NT2/D1 (cell line): Measurements from ENCODE around the gene GPR183.

Experiments used
- DNase-seq: peaks from one replicate; pipeline ENCODE4 v3.0.0-alpha.2; 2011; ENCODE audit warnings: low read depth, low spot score
- H3K27me3 ChIP-seq: 2 replicates; pipeline ENCODE4 v1.6.0; 2011; ENCODE audit warnings: mild to moderate bottlenecking; ENCODE audit not compliant: insufficient read length, insufficient read depth
- H3K36me3 ChIP-seq: 2 replicates; pipeline ENCODE4 v1.6.1; 2011; ENCODE audit warnings: mild to moderate bottlenecking, low read length, mixed read lengths; ENCODE audit not compliant: insufficient read depth, insufficient read length
- H3K4me1 ChIP-seq: 2 replicates; pipeline ENCODE4 v1.5.1; 2011; ENCODE audit not compliant: insufficient read depth, insufficient read length
- H3K4me3 ChIP-seq: 2 replicates; pipeline ENCODE4 v1.5.1; 2011; ENCODE audit warnings: low read depth; ENCODE audit not compliant: insufficient read length
- H3K9ac ChIP-seq: 2 replicates; pipeline ENCODE4 v1.6.0; 2011; ENCODE audit warnings: low read depth; ENCODE audit not compliant: insufficient read length
- H3K9me3 ChIP-seq: 2 replicates; pipeline ENCODE4 v1.5.1; 2011; ENCODE audit warnings: mild to moderate bottlenecking, low read length; ENCODE audit not compliant: insufficient read depth
- SUZ12 ChIP-seq: IDR thresholded peaks from 2 replicates; pipeline ENCODE4 v1.6.1; 2011; ENCODE audit not compliant: insufficient read length, insufficient read depth; ENCODE audit errors: extremely low read depth
- YY1 ChIP-seq: IDR thresholded peaks from 2 replicates; pipeline ENCODE4 v1.6.1; 2011; ENCODE audit not compliant: insufficient read length, insufficient read depth
- ZNF274 ChIP-seq: IDR thresholded peaks from 2 replicates; pipeline ENCODE4 v1.6.1; 2011; ENCODE audit warnings: mild to moderate bottlenecking, low read depth, low read length

The GPR183 gene, protein sequence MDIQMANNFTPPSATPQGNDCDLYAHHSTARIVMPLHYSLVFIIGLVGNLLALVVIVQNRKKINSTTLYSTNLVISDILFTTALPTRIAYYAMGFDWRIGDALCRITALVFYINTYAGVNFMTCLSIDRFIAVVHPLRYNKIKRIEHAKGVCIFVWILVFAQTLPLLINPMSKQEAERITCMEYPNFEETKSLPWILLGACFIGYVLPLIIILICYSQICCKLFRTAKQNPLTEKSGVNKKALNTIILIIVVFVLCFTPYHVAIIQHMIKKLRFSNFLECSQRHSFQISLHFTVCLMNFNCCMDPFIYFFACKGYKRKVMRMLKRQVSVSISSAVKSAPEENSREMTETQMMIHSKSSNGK

DNA sequence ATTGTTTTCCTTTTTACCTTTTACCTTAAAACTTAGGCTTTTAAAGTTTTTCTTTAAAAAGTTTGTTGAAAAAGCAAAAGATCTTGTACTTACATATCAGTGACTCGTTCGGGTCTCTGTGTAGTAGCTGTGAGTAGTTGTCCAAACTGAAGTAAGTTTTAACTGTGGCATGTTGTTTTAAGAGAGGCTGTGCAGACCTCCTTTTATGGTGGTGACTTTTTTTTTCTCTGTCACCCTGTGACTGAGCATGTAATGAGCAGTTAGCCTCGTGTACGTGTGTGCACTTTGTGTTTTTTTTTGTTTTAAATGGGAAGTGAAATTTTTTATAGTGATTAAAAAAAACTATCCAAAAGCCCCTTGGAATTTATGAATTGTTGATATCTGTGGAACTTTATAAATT is at the start of gene GPR183:
Gene GPR183 (minus strand): TSS at position 153 of the 400 bp plus-strand sequence. CDS start 11,254 bp downstream, outside the sequence.
- Histone ChIP-seq H3K36me3 (no peaks in the 10 kb centered on the region), H3K27me3 (no peaks in the 10 kb centered on the region), H3K4me3 (no peak within 1 kb of the TSS), H3K4me1 (no peaks in the 10 kb centered on the region), H3K9ac (no peak within 1 kb of the TSS), H3K9me3 (no peaks in the 10 kb centered on the region)
- DNase-seq, result no peak
- TF ChIP-seq SUZ12, result no peak
- TF ChIP-seq YY1, result no peak
- TF ChIP-seq ZNF274, result no peak

DNA sequence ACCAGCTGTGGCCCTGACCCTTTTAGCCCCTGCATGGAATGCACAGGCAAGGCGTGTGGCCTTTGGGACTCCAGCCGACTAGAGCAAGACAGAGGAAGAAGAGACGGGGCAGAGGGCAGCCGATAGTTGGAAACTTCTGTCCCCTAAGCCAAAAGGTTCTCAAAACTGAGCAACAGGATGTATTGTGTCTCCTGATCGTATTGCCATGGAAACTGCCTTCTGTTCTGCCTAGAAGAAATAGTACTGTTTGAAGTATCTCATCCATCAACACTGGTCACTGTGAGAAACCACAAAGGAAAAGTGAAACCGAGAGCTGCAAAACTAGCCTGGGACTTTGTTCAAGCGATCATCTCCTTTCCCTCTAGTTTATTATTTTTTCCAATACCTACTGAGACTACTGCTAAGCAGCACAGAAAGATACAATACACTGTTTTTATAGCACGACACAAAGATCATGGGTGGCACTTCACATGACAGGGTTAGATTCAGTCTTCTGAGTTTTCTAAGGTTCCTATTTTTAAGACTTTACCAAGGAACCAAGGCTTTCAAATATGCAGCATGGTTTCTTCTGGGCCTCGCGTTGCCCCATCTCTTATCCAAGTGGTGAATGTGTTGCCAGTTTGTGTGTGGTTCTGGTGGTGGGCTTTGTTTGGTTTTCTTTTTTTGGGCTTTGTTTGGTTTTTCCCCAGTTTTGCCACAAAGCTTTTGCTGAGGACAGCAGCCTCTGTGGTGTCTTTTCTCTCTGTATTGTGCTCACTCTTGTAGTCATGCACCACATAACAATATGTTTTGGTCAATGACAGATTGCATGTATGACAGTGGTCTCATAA is 49.3 kb upstream of the GPR183 start:
- peaks cover 42% of the 10 kb centered on the region for H3K36me3 ChIP-seq
- no peaks in the 10 kb centered on the region for H3K4me1 ChIP-seq
- no peaks in the 10 kb centered on the region for H3K9me3 ChIP-seq
- no peak for TF ChIP-seq SUZ12
- no peak for TF ChIP-seq YY1
- TF ChIP-seq ZNF274, result no peak
- H3K27me3 ChIP-seq, result no peaks in the 10 kb centered on the region
- no peak overlapping the region for H3K9ac ChIP-seq
- H3K4me3 ChIP-seq, result no peak overlapping the region
- DNase-seq, result no peak

DNA sequence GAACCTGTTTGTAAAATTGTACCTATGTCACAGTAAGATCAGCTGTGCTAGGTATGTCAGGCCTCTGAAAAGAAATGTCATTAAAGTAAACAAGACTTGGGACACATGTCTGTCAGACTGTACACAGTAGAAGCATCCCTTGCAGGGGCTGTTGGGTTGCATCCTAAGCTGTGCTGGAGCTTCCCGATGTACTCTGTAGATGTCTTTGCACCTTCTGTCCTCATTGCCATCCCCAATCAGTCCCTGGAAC is 48.7 kb upstream of the GPR183 start:
- Histone ChIP-seq H3K36me3 (peaks cover 42% of the 10 kb centered on the region), H3K9me3 (no peaks in the 10 kb centered on the region), H3K4me1 (no peaks in the 10 kb centered on the region), H3K4me3 (no peak overlapping the region), H3K27me3 (no peaks in the 10 kb centered on the region), H3K9ac (no peak overlapping the region)
- no peak for DNase-seq
- TF ChIP-seq SUZ12, result no peak
- no peak for TF ChIP-seq ZNF274
- TF ChIP-seq YY1, result no peak

DNA sequence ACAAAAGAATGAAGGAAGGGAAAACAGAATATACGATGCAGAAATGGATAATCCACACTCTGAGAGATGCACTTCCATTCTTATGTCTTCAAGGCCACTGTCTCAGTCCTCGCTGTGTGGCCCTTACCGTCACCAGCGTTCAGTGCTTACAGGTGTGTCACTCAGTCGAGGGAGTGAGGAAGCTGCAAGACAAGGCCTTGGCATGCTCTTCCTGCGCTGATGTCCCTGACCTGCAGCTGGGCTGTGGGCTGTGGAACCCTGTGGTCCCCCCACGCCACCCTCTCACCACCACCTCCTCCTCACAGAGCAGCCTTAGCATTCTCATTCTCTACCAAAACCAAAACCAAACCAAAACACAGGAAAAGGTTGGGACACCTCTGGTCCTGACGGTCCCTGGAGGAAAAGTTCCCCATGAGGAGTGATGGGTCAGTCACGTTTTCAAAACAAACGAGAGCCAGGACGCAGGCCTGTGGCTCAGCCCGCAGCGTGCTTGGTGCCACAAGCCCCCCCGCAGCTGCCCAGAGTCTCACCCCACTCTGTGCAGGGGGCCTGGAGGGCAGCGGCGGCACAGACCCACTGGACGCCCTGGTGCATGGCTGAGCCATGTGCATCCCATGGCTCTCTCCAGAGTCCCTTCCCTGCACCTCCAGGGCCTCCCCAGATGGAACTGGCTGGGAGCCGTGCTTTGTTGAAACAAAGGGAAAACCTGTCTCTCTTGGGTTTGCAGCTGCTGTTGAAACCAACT is 48.2 kb upstream of the GPR183 start:
- H3K4me3 ChIP-seq, result no peak overlapping the region
- H3K4me1 ChIP-seq, result no peaks in the 10 kb centered on the region

DNA sequence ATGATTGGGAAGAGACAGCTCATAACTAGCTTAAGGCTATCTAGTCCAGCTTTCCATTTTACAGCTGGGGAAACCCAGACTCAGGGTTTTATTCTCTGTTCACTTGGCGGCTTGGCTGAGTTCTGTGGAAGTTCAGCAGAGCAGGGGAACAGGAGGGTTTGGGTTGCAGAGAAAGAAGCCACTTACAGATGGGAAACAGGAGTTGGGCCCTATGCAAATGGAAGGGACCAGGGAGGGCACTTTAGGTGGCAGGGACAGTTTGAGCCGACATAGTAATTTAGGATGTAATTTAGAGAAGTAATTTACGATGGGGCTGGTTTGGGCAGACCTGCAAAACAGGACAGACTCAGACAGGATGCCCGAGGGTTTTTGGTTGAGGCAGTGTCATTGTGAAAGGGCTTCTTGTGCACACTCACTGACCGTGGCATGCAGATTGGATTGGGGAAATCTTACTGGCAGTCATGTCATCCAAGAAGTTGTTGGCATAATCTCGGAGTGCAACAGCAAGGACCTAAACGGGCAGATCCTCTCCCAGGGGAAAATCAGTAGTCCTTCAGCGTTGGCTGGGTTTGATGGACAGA is 47.3 kb upstream of the GPR183 start:
- H3K4me3 ChIP-seq, result no peak overlapping the region
- H3K27me3 ChIP-seq, result no peaks in the 10 kb centered on the region
- H3K4me1 ChIP-seq, result no peaks in the 10 kb centered on the region
- H3K36me3 ChIP-seq, result peaks cover 36% of the 10 kb centered on the region
- H3K9me3 ChIP-seq, result no peaks in the 10 kb centered on the region
- TF ChIP-seq YY1 (no peak), ZNF274 (no peak), SUZ12 (no peak)
- DNase-seq, result no peak
- no peak overlapping the region for H3K9ac ChIP-seq

More for the DNA sequence above, 48.2 kb upstream of the GPR183 start:
- Histone ChIP-seq H3K9me3 (no peaks in the 10 kb centered on the region), H3K9ac (no peak overlapping the region), H3K36me3 (peaks cover 42% of the 10 kb centered on the region), H3K27me3 (no peaks in the 10 kb centered on the region)
- TF ChIP-seq YY1 (no peak), ZNF274 (no peak), SUZ12 (no peak)
- DNase-seq, result no peak

DNA sequence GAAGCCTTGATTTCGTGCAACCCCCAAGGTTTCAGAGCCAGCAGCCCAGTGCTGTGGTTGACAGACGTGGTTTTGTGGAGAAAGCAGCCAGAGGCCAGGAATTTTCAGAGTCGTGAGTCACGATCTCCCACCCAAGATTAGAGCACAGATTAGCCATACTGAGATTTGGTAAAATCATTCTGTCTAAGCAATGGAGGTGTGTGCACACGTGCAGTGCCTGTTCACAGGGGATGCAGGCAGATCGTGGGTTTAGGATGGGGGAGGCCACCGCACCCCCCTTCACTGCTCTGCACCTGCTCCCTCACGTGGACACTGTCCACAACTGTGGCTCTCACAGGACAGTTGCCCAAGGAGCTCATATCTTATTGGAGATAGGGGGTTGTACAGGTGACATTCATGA is 46.6 kb upstream of the GPR183 start:
- Histone ChIP-seq H3K4me1 (no peaks in the 10 kb centered on the region), H3K27me3 (no peaks in the 10 kb centered on the region), H3K4me3 (no peak overlapping the region), H3K9me3 (no peaks in the 10 kb centered on the region), H3K9ac (no peak overlapping the region), H3K36me3 (peaks cover 36% of the 10 kb centered on the region)
- no peak for TF ChIP-seq ZNF274
- no peak for TF ChIP-seq YY1
- no peak for TF ChIP-seq SUZ12
- no peak for DNase-seq

DNA sequence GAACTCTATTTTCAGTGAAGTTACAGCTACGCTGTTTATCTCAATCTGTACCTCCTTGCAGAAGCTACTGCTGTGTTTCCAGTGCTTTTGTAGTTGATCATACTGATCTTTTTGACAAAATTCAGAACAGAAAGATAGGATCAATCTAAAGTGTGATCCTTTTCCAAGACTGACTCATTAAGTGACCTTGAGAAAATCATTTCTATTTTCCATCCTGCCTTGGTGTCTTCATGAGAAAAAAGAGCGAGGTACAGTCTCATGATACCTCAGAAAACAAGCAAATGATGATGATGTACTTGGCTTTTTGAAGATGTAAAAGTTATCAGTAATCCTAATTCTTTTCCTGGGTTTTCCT is 46.0 kb upstream of the GPR183 start:
- no peak for DNase-seq
- no peak overlapping the region for H3K9ac ChIP-seq
- H3K4me3 ChIP-seq, result no peak overlapping the region
- H3K27me3 ChIP-seq, result no peaks in the 10 kb centered on the region
- no peaks in the 10 kb centered on the region for H3K4me1 ChIP-seq
- TF ChIP-seq SUZ12 (no peak), YY1 (no peak), ZNF274 (no peak)
- H3K36me3 ChIP-seq, result peaks cover 39% of the 10 kb centered on the region
- no peaks in the 10 kb centered on the region for H3K9me3 ChIP-seq
